ENCODE data around the gene RPUSD3.
"Not testable (repeated sequence)": the region's sequence is repeated elsewhere in the genome, so short reads cannot be mapped to it uniquely, and the experiment has no call there.

RPUSD3 gene

DNA sequence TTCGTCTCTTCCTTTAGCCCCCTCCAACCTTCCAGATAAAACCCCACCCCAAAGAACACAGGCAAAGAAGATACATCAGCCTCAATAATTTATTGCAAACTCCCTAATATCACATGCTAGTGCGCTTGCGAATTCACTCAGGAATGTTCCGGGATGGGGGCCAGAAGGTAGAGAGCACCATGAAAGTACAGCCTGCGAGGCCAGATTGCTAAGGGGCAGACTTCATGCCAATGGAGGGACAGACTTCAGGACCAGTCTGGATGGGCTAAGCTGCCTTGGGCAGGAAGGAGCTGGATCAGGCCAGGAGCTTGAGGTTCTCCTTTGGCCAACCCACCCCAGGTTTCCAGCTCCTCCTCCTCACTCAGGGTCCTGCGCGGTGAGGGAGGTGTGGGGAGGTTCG, 22.8 kb upstream of the RPUSD3 start:
- FAIRE-seq = no peak
- DNase-seq (ENCODE audit: insufficient read length, low spot score) = no peak

DNA sequence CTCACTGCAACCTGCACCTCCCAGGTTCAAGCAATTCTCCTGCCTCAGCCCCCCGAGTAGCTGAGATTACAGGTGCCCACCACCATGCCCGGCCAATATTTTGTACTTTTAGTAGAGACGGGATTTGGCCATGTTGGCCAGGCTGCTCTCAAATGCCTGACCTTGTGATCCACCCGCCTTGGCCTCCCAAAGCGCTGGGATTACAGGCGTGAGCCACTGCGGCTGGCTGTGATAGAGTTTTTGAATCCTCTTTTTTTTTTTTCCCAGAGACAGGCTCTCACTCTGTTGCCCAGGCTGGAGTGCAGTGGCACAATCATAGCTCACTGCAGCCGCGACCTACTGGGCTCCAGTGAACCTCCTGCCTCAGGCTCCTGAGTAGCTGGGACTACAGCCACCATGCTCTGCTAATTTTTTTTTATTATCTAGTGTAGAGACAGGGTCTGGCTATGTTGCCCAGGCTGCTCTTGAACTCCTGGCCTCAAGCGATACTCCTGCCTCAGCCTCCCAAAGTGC, 21.4 kb upstream of the RPUSD3 start:
- DNase-seq (ENCODE audit: insufficient read length, low spot score); FAIRE-seq: not testable (repeated sequence)

DNA sequence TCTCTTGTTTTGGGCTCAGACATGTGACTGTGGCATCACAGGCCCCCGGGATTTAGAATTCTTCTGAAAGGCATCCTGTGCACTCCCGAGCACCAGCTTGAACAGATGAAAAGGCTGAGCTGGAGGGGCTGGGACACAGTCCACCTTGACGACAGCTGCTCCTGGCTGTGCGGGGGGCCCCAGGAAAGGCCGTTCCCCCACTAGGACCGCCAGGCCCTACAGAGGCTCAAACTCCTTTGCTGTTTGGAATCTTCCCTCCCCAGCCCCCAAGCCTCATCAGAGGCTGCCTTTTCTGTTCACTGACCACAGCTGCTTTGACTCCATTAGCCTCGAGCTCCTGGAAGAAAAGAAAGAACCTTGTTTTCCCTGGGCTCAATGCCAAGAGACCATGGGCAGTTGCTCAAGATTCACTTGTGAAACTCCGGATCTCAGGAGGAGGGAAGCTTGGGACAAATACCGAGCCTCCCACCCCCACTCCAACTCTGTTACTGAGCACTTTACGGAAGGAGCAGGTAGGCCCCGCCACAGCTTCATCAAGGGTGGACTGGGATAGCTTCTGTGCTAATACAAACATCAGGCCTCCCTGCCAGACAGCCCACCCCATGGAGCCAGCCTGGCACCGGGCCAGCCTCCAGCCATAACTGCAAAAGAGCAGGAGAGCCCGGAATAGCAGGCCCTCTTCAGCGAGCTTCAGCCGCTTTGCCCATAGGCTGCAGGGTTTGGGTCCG, 20.6 kb upstream of the RPUSD3 start:
- DNase-seq (ENCODE audit: insufficient read length, low spot score) = no peak
- no peak for FAIRE-seq

DNA sequence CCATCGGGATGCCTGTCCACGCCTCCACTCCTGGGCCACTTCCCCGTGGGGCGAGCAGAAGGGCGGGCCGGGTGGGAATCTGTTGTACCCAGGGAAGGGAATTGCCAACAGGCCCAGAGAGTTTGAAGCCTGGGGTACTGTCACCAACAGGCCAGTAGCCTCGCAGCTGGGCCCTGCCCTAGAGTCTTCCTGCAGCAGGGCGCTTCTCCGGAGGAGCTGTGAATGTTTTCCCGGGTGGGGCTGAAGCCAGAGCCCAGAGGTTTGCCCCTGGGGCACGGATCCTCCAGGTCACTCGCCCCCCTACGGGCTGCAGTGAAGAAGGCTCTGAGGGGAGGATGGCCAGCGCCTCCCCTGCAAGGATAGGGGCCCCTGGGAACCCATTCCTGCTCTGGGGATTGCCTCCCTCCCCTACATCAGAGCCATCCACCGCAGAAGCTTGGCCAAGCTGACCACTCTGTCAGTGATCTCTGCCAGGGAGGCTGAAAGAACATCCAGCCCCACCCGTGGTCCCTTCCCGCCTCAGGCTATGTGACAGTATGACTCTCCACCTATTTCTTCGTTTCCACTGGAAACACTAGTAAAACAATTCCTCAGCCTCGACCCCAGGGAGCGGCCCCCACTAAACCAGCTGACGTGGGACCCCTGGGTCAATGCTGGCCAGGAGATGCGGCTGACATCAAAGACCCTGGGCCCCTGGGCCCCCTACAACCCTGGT, 19.4 kb upstream of the RPUSD3 start:
- FAIRE-seq (no peak), DNase-seq (ENCODE audit: insufficient read length, low spot score) (no peak)

DNA sequence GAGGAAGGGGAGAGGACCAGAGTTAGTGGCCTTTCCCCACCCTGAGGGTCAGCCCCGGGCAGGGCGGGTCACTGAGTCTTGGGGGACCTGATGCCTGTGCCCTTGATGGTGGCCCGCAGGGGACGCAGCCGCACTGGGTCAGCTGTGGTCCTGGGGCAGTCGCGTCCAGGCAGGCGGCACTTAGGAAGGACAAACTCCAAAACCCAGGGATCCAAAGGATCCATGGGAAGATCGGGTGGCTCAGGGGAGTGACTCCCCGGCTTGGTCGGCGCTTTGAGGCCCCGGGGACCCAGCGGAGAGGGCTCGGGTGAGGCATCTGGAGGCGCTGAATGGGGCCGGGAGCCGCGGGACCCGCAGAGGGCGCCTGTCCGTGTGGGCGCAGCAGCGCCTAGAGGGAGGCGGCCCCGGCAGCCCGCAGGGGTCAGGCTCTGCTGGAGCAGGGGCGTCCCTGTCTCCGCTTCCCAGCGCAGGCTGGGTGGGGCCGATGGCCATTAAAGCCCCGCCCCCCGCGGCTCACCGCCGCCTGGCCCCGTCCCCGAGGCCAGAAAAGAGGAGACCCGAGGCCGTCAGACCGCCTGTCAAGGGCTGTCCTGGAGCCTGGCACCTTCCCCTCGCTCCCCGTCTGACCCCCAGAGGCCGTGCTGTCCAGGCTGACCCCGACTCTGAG, 18.7 kb upstream of the RPUSD3 start:
- FAIRE-seq = no peak
- DNase-seq (ENCODE audit: insufficient read length, low spot score) = no peak

DNA sequence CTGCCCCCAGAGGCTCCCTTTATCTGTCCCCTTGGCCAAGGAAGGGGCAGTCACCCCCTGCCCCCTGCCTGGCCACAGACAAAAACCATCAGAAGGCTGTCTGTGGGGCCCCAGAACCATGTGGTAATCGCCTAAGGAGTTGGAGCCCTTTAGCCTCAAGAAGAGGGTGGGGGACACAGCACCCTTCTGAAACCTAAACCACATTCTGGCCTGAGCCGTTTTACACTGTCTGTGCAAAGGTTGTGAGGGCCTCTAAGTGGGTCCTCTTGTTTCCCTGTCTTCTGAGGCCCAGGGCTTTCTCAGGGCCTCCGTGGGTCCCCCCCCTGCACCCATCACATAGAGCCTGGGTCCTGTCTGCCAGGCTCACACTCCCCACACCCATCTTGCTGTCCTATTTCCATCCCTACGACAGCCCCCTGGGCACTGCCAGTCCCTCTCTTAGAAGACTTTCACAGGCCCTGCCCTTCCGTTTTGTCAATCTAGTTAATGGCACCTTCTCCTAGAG, 17.9 kb upstream of the RPUSD3 start:
- no peak for FAIRE-seq

DNA sequence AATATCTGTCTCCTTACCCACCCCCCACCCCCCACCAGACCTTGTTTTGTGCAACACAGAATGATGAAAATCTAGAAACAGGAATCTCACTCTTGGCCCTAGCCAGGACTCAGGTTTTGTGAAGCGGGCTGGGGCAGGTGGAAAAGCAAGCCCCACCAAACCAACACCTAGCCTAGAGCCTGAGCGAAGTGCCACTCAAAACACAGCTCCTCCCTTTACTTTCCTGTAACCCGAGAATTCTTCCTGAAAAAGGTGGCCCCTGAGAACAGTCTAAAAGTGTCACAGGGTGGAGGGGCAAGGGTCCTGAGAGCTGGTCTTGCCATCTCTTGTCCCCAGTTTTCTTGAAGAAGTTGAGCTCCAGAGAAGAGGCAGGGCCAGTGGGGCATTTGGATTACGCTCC, 17.4 kb upstream of the RPUSD3 start:
- FAIRE-seq (no peak), DNase-seq (ENCODE audit: insufficient read length, low spot score) (no peak)

More for the DNA sequence above, 17.9 kb upstream of the RPUSD3 start:
- no peak for DNase-seq (ENCODE audit: insufficient read length, low spot score)

DNA sequence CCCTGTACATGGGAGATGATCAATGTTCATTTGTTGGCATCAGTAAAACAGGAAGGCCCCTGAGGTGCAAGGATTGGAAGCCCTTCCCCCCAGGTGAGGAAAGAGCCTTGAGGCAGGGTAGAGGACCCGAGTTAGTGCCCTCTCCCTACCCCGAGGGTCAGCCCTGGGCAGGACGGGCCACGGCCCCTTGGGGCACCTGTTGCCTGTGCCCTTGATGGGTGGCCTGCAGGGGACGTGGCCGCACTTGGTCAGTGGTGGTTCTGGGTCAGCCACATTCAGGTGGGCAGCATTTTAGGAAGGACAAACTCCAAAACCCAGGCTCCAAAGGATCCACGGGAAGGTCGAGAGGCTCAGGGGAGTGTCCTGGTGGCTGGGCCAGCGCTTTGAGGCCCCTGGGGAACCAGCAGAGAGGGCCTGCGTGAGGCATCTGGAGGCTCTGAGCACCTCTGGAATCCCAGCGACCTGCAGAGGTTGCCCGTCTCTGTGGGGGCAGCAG, 15.8 kb upstream of the RPUSD3 start:
- DNase-seq (ENCODE audit: insufficient read length, low spot score) (no peak), FAIRE-seq (no peak)

DNA sequence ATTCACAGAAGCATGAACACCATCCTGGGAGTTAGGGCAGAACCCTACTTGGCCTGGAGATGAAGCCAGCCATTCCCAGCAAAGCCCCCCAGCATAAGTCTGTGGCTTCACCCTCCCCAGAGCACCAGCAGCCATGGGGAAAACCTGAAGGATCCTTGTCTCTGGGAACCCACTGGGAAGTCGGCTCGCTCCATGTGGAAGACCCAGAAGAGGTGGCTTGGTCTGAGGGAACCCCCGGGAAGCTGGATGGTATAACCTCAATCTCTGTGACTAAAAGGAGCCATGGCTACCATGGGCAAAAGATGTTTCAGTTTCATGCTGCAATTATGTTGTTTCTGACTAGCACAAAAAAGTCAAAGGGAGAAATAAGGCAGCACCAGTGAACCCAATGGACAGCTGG, 11.8 kb upstream of the RPUSD3 start:
- DNase-seq (ENCODE audit: insufficient read length, low spot score) (no peak), FAIRE-seq (no peak)

DNA sequence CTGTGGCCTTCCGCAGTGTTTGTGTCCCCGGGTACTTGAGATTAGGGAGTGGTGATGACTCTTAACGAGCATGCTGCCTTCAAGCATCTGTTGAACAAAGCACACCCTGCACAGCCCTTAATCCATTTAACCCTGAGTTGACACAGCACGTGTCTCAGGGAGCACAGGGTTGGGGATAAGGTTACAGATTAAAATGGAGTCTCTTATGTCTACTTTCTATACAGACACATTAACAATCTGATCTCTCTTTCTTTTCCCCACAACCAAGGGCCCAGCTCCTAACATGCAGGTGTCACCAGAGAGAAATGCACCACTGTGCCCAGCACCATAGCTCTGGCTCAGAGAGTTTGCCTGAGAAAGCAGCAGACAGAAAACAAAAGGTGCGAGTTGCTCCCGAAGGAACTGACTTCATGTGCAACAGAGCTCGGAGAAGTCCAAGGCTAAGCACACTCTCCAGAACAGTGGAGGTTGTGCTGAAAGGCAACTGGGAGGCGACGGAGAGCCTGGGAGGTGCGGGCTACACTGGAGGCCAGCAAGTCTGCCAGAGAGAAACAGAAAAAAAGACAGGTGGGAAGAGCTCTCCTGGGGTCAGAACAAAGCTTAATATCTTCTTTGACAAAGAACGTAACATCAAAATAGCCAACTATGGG, 10.6 kb upstream of the RPUSD3 start:
- FAIRE-seq; DNase-seq (ENCODE audit: insufficient read length, low spot score): not testable (repeated sequence)

DNA sequence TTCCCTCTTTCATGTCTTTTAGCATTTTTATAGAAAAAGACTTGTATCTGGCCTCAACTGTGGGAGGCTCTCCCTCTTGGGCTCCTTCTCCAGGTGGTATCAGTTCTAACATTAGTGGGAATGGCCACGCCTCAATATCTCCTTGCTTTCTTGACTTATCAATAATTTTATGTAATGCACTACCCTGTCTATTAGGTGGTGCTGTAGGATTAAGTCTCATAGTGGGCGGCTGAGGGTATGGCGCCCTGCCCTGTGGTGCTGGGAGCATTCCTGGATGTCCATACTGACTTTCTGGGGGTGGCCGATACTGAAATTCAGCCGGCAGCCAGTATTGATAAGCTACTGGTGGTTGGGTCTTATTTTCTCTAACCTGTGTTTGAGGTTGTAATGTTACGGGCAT, 8.7 kb upstream of the RPUSD3 start:
- no peak for FAIRE-seq
- DNase-seq (ENCODE audit: insufficient read length, low spot score) = no peak

DNA sequence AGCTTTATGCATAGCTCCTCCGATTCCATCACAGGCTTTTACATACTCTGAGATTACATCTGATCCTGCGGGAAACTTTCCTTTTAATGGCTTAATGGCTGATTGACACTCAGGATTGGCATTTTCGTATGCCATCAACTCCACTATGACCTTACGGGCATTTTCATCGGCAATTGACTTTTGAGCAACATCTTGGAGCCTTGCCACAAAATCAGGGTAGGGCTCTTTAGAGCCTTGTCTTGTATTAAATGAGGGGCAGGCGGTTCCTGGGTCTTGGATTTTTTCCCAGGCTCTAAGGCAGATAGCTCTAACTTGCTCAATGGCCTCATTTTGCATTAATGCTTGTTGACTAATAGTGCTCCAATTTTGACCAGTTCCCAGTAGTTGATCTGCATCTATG, 8.1 kb upstream of the RPUSD3 start:
- not testable (repeated sequence) for FAIRE-seq

DNA sequence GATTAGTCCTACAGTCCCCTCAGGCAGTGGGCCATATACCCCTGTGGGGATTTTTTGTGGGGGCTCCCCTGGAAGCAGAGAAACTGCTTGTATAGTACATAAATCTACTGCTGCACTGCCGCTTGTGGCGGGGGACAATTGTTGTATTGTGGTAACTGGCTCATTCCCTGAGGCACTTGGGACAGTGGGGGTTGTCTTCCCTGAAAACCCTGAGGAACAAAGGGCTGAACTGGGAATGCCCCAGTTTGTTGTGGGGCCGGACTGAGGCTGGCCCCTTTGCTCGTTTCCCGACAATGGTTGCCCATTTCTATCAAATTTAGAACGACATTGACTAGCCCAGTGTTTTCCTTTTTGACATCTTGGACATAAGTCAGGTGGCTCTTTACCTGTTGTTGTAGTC, 7.6 kb upstream of the RPUSD3 start:
- not testable (repeated sequence) for FAIRE-seq; DNase-seq (ENCODE audit: insufficient read length, low spot score)

More for the DNA sequence above, 8.1 kb upstream of the RPUSD3 start:
- not testable (repeated sequence) for DNase-seq (ENCODE audit: insufficient read length, low spot score)

DNA sequence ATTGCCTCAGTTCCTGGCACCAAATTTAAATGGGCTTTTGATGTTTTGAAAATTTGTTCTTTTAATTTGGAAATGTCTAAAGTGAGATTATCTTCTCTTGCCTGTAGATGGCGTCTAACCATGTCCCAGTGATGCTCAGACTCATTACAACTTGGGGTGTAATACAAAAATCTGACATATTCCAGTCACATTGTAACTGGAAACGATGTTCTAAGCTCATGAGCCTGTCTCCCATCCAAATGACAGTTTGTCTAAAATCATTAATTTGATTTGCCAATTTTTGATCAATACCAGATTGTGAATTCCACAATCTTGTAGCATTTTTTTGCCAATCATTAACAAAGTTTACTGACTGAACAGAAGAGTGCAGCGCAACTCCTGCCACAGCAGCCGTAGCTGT, 5.1 kb upstream of the RPUSD3 start:
- FAIRE-seq; DNase-seq (ENCODE audit: insufficient read length, low spot score): not testable (repeated sequence)

DNA sequence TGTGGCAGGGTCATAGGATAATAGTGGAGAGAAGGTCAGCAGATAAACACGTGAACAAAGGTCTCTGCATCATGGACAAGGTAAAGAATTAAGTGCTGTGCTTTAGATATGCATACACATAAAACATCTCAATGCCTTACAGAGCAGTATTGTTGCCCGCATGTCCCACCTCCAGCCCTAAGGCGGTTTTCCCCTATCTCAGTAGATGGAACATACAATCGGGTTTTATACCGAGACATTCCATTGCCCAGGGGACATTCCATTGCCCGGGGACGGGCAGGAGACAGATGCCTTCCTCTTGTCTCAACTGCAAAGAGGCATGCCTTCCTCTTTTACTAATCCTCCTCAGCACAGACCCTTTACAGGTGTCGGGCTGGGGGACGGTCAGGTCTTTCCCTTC, 4.1 kb upstream of the RPUSD3 start:
- not testable (repeated sequence) for DNase-seq (ENCODE audit: insufficient read length, low spot score); FAIRE-seq

DNA sequence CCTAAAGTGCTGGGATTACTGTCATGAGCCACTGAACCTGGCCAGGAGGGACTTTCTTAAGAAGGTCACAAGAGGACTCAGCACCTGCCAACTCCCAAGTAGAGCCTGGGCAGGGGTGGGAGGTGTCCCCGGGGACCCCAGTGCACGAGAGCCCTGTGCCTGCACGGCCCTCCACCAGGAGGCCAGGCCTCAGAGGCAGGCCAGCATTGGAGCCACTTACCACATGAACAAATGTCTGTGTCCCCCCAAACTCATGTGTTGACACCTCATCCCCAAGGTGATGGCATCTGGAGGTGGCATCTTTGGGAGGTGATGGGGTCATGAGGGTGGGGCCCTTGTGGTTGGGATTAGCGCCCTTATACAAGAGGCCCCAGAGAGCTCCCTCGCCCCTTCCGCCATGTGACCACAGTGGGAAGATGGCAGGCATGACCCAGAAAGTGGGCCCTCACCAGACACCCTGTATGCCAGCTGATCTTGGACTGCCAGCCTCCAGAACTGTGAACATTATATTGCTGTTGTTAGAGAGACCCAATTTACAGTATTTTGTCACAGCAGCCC, 3.2 kb upstream of the RPUSD3 start:
- FAIRE-seq (no peak), DNase-seq (ENCODE audit: insufficient read length, low spot score) (no peak)

DNA sequence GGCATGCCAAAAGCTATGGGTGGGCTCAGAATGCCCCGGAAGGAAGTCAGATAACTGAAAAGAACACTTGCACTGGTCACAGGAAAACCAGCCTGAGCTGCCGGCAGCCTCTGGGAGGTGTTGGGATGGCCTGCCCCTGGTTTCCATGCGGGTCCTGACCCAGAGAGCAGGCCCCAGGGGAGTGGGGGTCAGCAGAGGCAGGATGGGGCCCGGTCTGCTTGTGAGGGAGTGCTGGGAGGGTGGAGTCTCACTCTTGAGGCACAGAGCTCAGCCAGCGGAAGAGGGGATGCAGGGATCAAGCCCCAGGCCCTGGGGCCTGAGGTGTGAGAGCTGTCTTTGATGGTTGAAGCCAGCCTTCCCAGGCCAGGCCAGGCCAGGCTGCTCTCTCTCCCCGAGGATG, 2.4 kb upstream of the RPUSD3 start:
- no peak for DNase-seq (ENCODE audit: insufficient read length, low spot score)
- FAIRE-seq = no peak

DNA sequence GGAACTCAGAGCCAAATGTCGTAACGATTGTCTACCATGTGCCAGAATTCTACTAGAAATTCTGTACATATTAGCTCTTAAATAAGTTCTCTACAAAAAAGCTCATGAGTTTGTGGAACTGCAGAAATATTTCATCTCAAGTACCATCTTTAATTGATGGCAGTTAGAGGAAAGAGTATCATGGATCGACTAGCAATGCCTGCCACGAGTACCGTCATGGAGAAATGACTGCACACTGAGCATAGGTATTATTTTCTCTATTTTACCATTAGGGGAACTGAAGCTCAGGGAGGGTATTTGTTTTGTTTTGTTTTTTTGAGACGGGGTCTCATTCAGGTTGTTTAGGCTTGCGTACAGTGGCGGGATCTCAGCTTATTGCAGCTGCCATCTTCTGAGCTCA, 2.8 kb downstream of the RPUSD3 start:
- no peak for FAIRE-seq

DNA sequence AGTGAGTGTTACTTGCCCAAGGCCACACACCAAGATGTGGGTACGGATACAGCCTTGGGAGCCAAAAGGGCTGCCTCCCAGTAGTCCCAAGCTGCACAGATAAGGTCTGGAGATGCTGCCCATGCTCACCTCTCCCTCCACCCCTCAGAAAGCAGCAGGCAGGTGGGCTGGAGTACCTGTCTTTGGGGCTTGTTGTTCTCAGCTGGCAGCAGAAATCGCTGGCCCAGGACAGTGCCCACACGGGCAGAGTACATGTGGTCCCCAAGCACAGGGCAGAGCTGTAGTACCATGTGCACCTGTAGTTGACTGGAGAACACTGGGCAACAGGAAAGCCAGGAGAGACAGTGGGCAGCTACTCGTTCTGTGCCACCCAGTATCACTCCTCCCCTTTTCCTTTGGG, 5.0 kb downstream of the RPUSD3 start:
- DNase-seq (ENCODE audit: insufficient read length, low spot score) = no peak
- FAIRE-seq = no peak

More for the DNA sequence above, 2.8 kb downstream of the RPUSD3 start:
- no peak for DNase-seq (ENCODE audit: insufficient read length, low spot score)
